CD4-positive, alpha-beta T cell treated with Interleukin-2 at 100 ng/mL for 4 hours (primary cell): ENCODE measurements around the gene MMP24.
"Not testable (repeated sequence)": the region's sequence is repeated elsewhere in the genome, so short reads cannot be mapped to it uniquely, and the experiment has no call there.

Experiments used
- DNase-seq: peaks from one replicate; pipeline ENCODE4 v3.0.0-alpha.2; 2020; ENCODE audit warnings: low spot score

The MMP24 gene

DNA sequence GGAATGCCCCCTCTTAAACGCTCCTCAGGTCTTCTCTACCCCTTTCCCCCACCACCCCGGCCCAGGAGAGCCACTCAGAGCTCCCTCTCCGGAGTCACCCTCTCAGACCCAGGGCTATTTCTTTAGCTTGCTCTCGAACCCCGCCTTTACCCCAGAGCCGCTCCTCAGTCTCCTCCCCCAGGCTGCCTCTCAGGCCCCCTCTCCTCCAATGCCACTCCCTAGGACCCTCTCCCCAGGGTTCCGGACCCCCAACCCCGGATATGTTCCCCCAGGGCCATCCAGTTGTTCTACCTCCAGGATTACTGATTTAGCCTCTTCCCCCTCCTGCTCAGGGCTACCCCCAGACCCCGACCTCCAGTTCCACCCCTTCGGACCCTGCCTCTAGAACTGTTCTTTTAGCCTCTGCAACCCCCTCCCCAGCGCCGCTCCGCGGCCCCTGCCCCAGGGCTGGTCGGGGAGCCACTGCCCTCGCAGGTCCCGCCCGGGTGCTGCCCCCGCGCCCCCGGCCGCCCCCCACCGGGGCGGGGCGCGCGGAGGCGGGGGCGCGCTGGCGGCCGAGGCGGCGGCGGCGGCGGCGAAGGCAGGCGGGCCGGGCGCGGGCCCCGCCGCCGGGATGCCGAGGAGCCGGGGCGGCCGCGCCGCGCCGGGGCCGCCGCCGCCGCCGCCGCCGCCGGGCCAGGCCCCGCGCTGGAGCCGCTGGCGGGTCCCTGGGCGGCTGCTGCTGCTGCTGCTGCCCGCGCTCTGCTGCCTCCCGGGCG lies at the start of gene MMP24:
Gene MMP24, plus strand, starts transcription at position 565 of the 758 bp plus-strand sequence. Its CDS starts 49 bp downstream, at position 614.
- DNase-seq = no peak

DNA sequence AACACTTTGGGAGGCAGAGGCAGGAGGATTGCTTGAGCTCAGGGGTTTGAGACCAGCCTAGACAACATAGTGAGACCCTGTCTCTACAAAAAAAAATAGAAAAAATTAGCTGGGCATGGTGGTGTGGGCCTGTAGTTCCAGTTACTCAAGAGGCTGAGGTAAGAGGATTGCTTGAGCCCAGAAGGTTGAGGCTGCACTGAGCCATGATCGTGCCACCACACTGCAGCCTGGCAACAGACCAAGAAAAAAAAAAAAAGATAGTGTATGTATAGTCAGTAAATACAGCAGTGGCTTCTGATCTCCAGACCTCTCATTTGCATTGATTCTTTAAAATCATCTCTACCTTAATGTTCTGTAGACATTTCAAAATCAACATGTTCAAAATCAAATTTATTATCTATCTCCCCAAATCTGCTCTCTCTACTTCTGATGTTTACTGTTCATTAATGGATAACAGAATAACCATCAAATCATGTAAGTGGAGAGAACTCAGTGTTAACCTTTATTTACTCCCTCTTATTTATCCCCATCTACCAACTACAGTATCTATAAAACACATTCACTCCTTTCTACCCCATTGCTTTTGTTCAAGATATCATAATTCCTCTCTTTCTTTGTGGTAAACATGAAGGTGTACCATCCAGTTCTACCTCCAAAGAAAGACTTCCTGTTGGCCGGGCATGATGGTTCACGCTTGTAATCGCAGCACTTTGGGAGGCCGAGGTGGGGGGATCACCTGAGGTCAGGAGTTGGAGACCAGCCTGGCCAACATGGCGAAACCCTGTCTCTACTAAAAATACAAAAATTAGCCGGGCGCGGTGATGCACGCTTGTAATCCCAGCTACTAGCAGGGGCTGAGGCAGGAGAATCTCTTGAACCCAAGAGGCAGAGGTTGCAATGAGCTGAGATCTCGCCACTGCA lies 46.9 kb upstream of the MMP24 start:
- DNase-seq = no peak

DNA sequence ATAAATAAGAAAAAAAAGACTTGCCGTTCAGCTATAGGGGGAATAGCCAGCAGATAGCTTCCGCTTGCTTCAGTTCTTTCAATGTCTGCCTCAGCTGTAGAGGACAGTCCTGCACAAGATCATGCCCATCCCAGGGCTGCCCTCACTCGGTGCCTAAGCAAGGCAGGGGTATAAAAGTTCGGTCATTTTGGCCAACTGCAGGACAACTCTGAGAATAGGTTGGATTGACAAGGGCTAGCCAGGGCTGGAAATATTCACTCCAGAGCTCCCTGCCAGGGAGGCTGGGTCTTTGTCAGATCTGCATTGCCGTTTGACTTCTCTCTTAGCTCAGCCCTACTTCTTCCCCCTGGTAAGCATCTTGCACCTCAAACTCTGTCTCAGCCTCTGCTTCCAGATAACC lies 46.2 kb upstream of the MMP24 start:
- no peak for DNase-seq

DNA sequence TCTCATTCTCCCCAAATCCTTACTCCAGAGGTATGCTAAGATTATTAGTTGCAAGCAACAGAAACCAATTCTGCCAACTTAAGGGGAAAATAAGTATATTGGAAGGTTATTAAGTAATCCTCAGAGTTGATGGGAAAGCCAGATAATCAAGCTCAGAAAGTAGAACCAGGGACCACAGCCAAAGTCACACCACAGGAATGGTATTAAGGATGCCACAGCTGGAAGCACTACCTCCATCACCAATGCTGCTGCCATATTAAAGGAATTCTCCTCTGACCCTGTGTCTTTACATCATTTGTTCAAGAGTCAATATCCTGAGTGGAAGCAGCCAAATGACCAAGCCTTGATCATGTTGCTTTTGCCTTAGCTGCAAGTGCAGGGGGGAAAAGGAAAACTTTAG lies 44.8 kb upstream of the MMP24 start:
- DNase-seq = no peak

DNA sequence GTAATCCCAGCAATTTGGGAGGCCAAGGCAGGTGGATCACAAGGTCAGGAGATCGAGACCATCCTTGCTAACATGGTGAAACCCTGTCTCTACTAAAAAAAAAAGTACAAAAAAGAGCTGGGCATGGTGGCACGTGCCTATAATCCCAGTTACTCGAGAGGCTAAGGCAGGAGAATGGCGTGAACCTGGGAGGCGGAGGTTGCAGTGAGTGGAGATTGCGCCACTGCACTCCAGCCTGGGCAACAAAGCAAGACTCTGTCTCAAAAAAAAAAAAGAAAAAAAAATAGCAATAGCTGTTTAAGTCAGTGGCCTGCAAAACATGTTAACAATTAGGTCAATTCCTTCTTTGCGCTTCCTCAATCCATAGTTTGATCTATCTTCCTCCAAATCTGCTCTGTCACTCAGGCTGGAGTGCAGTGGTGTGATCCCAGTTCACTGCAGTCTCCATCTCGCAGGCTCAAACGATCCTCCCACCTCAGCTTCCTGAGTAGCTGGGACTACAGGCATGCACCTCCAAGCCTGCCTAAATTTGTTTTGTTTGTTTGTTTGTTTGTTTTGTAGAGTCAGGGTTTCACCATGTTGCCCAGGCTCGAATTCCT lies 39.7 kb upstream of the MMP24 start:
- DNase-seq = not testable (repeated sequence)

DNA sequence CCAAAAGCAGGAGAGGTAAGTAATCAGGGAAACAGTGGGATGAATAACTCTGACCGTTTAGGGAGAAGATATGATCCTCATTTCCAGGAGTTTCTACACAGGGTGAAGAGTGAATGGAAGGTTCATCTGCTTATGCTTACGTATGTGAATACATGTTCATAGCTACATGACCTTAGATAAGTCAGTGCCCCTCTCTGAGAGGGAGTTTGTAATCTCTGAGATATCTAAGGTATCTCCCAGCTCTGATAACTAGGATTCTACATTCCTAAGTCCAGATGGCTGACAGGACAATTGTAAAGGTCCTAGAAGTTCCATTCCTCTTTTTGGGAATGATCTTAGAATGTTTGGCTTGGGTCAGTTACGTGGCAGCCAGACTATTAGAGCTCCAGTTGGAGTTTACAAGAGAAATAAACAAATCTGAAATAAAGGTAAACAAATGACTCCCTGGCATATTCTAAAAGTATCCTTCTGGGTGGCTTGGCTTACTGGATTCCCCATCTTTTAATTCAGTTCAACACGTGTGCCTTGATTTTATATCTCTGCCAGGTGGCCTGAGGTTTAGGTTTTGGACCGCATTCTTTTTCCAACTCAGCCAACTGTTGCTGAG lies 38.8 kb upstream of the MMP24 start:
- no peak for DNase-seq

DNA sequence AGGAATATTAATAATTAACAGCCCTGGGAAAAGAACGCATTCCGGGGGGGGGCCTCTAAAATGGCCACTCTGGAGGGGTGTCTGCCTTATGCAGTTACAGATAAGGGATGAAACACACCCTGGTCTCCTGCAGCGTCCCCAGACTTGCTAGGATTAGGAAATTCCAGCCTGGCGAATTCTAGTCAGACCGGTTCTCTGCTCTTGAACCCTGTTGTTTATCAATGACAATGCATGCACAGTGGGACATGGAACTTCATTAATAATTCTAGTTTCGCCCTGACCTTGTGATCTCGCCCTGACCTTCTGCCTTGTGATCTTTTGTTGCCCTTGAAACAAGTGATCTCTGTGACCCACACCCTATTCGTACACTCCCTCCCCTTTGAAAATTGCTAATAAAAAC lies 37.3 kb upstream of the MMP24 start:
- not testable (repeated sequence) for DNase-seq

DNA sequence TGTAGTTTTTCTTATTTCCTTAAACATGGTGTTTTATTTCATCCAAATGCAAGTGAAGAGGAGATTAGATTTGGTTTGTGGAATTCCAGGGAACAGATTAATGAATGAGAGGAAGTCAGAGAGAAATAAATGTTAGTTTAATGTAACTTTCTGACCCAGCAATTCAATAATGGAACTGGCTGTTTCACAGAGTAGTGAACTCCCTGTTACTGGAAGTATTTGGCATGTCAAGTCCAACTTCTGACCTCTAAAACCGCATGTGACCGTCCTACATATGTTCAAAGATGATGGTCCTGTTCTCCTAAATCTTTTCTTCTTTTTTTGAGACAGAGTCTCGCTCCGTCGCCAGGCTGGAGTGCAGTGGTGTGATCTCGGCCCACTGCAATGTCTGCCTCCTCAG lies 35.9 kb upstream of the MMP24 start:
- DNase-seq = no peak

DNA sequence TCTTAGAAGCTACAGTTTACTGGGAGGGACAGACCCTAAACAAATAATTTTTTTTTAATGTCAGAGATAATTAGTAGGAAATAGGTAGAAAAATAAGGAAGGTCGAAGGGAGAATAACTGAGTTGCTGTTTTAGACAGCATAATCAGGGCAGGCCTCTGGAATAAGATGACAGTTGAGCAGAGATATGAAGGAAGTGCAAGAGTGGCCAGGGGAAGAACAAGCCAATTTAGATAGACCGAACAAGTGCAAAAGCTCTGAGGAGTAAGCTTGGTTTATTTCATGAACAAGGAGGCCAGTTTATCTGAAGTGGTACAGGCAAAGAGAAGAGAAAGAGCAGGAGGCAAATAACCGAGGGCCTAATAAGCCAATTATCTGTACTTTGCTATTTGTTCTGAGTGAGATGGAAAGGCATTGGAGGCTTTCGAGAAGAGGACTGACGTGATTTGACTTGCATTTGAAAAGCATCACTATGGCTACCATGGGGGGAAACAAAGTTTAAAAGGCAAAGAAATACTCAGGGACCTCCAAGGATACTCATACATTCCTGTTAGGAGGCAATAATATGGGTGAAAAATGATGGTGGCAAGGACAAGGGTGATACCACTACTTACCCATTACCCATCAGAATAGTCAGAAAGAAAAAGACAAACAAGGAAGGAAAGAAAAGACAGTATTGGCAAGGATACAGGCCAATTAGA lies 34.9 kb upstream of the MMP24 start:
- no peak for DNase-seq

DNA sequence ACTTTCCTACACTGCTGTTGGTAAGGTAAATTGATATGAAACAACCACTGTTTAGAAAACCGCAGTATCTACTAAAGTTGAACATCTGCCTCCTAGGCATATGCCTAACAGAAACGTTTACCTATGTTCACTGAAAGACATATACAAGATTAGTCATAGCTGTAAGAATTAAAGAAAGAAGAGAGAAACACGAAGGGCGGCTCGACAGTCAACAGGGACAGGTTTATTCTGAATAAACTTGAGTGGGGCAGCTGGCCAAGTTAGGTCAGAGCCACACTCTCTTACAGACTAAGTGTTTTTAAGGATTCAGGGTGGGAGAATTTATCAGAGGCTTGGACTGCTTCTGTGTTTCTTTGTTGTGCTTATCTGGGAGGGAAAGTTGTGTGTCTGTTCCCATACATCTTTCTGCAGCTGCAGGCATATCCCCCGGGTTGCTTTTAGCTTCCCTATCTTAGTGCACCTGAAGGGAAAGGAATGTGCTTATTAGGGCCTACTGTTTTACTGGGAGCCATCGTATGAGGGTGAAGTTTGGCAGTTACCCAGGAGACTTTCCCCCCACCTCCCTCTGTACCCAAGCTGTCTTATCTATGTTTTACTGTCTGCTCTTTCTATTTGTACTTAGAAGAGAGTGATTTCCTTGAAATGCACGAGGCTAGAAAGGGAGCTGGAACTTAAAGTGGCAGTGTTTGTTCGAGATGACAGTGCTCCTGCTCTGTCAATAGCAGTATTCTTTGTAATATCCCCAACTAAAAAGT lies 34.2 kb upstream of the MMP24 start:
- DNase-seq = no peak

DNA sequence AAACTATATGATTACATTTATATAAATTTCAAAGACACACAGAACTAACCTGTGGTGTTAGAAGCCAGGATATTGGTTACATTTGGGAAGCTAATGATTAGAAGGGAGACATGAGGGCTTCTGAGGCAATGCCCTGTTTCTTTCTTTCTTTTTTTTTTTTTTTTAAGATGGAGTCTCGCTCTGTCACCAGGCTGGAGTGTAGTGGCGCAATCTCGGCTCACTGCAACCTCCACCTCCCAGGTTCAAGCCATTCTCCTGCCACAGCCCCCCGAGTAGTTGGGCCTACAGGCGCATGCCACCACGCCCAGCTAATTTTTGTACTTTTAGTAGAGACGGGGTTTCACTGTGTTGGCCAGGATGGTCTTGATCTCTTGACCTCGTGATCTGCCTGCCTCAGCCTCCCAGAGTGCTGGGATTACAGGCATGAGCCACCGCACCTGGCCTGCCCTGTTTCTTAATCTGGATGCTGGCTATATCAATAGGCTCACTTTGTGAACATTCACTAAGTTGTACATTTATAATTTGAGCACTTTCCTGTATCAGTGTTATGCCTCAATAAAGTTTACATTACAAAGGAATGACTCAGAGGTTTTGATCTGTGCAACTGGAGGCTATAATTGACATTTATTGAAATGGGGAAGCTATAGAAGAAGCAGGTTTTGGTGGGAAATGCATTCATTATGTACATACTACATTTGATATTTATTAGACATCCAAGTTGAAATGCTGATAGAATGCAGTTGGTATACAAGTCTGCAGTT lies 33.3 kb upstream of the MMP24 start:
- not testable (repeated sequence) for DNase-seq

DNA sequence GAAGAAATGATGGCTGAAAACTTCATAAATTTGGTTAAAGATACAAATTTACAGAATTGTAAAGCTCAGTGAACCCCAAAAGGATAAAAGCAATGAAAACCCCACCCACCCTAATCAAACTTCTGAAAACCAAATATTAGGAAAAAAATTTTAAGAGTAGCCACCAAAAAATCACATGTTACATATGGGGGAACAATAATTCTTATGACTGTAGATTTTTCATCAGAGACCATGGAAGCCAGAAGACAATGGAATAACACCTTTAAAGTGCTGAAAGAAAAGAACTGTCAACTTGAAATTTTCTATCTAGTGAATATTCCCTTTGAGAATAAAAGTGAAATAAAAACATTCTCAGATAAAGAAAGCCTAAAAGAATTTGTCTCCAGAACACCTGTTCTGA lies 30.2 kb upstream of the MMP24 start:
- DNase-seq = no peak

DNA sequence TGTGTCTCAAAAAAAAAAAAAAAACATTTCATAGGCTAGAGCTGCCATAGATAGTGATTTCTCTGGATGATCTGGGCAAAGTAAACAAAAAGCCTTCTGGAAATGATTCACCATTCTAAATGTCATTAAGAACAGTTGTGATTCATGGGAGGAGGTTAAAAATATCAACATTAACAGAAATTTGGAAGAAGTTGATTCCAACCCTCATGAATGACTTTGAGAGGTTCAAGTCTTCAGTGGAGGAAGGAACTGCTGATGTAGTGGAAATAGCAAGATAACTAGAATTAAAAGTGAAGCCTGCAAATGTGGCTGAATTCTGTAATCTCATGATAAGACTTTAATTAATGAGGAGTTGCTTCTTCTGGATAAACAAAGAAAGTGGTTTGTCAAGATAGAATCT lies 26.8 kb upstream of the MMP24 start:
- no peak for DNase-seq

DNA sequence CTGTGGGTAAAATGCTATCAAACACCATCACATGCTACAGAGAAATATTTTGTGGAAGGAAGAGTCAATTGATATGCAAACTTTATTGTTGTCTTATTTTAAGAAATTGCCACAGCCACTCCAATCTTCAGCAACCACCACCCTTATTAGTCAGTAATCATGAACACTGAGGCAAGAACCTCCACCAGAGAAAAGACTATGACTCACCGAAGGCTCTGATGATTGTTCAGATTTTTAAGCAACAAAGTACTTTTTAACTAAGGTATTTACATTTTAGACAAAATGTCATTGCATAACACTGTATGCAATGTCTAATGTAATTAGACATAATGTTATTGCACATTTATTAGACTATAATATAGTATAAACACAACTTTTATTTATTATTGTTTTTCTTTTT lies 26.2 kb upstream of the MMP24 start:
- DNase-seq = no peak

DNA sequence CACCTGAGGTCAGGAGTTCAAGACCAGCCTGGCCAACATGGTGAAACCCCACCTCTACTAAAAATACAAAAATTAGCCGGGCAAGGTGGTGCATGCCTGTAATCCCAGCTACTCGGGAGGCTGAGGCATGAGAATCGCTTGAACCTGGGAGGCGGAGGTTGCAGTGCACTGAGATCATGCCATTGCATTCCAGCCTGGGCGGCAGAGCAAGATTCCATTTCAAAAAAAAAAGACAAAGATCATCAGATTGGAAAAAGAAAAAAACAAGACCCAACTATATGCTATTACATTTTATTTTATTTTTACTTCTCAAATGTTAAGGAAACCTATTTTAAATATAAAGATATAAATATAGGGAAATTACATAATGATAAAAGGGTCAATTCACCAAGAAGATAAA lies 25.0 kb upstream of the MMP24 start:
- not testable (repeated sequence) for DNase-seq

DNA sequence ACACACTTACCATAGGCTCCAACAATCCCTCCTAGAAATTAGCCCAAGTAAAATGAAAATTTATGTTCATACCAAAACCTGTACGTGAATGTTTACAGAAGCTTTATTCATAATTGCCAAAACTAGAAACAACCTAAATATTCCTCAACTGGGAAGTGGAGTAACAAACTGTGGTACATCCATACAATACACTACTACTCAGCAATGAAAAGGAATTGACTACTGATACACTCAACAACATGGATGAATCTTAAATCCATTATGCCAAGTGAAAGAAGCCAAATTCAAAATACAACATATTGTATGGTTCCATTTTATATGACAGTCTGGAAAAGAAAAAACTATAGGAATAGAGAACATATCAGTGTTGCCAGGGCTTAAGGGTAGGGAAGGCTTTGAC lies 19.7 kb upstream of the MMP24 start:
- no peak for DNase-seq

DNA sequence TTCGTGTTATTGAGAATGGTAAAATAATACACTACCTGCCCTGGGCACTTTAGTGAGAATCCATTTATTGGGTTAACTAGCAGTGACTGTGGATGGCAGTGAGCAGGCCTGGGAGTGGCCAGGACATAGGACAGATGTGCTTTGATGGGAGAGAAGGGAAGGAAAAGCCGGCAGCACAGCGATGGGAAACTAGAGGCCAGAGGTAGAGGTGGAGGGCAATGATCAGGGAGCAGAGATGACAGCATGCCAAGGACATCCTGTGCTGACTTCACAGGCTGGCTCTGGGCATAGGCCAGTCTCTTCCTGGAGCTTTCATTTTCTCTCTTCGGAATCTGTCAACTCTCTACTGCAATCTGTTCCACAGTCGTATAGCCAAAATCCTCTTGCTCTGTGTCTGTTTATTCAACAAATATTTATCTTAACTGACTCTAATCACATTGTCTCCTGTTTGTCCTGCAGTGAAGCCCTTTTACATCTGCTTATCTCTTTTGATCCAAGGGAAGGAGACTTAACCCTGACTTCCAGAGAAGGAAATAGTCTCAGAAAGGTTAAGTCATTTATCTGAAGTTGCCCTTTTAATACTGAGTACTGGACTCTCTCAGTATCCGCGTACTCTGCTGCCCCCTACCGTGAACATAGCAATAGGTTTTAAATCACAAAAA lies 18.4 kb upstream of the MMP24 start:
- peak; percentile 84 for DNase-seq

DNA sequence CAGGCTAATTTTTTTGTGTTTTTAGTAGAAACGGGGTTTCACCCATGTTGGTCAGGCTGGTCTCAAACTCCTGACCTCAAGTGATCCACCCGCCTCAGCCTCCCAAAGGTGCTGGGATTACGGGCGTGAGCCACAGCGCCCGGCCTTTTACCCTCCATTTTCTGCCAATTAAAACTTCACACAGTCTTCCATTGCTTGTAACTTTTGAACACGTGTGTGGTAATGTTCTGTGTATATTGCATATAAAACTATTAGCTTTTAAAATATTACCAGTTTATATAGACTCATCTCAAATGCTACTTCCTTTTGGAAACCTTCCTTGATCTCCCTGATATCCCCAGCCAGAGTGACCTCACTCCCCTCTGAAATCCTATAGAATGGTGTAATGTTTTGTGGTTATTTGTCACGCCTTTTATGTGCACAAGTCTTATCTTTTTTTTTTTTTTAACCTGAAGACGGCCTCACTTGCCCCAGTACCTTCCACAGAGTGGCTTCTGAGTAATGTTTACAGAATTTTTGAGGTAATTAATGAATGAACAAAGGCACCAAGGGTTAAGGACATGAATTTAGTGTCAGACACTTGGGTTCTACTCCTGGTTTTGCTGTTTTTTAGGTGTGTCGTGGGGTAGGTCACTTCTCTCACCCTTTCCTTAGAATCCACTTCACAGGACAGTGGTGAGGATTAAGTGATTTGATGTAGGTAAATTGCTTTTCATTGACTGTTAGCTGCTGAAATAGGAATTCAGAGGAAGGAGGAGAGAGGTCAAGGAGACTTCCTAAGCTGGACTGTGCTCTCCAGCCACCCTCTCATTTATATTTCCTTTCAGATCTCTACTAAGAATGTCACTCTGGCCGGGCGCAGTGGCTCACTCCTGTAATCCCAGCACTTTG lies 11.2 kb upstream of the MMP24 start:
- DNase-seq = no peak

DNA sequence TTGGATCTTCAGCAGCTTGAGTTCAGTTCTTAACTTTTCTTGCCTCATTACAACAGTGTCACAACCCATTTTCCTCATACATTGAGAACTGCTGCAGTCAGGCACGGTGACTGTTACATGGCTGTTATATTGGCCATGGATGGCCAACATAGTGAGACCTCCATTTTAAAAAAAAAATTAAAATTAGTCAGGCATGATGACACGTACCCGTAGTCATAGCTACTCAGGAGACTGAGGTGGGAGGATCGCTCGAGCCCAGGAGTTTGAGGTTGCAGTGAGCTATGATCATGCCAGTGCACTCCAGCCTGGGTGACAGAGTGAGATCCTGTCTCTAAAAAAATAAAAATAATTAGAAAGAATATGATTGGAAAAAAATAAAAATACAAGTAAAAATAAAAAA lies 9.9 kb upstream of the MMP24 start:
- no peak for DNase-seq
